HepG2 (cell line): ENCODE data around the gene PTPRN. TPM values are rescaled to one million over a fixed set of nuclear protein-coding genes. Genes with fewer than 3 reads are reported as not detected.
A peak's percentile ranks its signal among the peaks of the same experiment; 100 is the strongest.

Experiments used
- FOXC1 ChIP-seq: sonication (generic); formaldehyde crosslinking; IDR thresholded peaks from 2 replicates; pipeline ENCODE4 v1.8.0; 2022; ENCODE audit warnings: mild to moderate bottlenecking, missing genetic modification reagents, borderline replicate concordance
- HDAC6 ChIP-seq: fragments of 200-600 bp; sonication (generic); IDR thresholded peaks from 2 replicates; pipeline ENCODE4 v1.7.0; 2017; ENCODE audit warnings: mild to moderate bottlenecking, antibody characterized with exemption, low read length, low read depth
- JUND ChIP-seq: sonication (generic); formaldehyde crosslinking; IDR thresholded peaks from 2 replicates; pipeline ENCODE4 v1.8.0; 2022; ENCODE audit warnings: mild to moderate bottlenecking, missing genetic modification reagents
- KDM3A ChIP-seq: IDR thresholded peaks from 2 replicates; pipeline ENCODE4 v1.6.1; 2018; ENCODE audit warnings: low read depth, missing compliant biosample characterization
- NFRKB ChIP-seq: fragments of 450-650 bp; IDR thresholded peaks from 2 replicates; pipeline ENCODE4 v1.6.1; 2017
- NFYC ChIP-seq: IDR thresholded peaks from 2 replicates; pipeline ENCODE4 v1.6.1; 2016; ENCODE audit warnings: missing genetic modification reagents, missing compliant biosample characterization
- PRPF4 ChIP-seq: fragments of 200-400 bp; formaldehyde crosslinking; IDR thresholded peaks from 2 replicates; pipeline ENCODE4 v1.6.1; 2016; ENCODE audit warnings: low read length, low read depth; ENCODE audit not compliant: poor library complexity, severe bottlenecking
- SP1 ChIP-seq, 2 experiments: fragments of 450-650 bp in 1 of 2; sonication (generic) in 1 of 2; formaldehyde crosslinking in 1 of 2; IDR thresholded peaks; 2 replicates each; pipeline versions ENCODE4 v1.4.0 to v1.6.1; 2016 to 2020; ENCODE audit warnings: missing genetic modification reagents in 1 of 2
- TRIM24 ChIP-seq: sonication (generic); formaldehyde crosslinking; IDR thresholded peaks from 2 replicates; pipeline ENCODE4 v1.8.0; 2022; ENCODE audit warnings: mild to moderate bottlenecking, missing genetic modification reagents
- XBP1 ChIP-seq: sonication (generic); formaldehyde crosslinking; IDR thresholded peaks from 2 replicates; pipeline ENCODE4 v1.5.0; 2020; ENCODE audit warnings: missing genetic modification reagents
- ZC3H13 ChIP-seq: sonication (generic); formaldehyde crosslinking; IDR thresholded peaks from 2 replicates; pipeline ENCODE4 v1.8.1; 2023; ENCODE audit warnings: mild to moderate bottlenecking, missing genetic modification reagents, moderate library complexity
- ZFP36L1 ChIP-seq: sonication (generic); formaldehyde crosslinking; IDR thresholded peaks from 2 replicates; pipeline ENCODE4 v1.8.0; 2022; ENCODE audit warnings: mild to moderate bottlenecking, missing genetic modification reagents, moderate library complexity
- ZNF296 ChIP-seq: sonication (generic); formaldehyde crosslinking; conservative IDR thresholded peaks from 2 replicates; pipeline ENCODE4 v1.5.0; 2020; ENCODE audit warnings: mild to moderate bottlenecking, missing genetic modification reagents
- ZNF329 ChIP-seq: sonication (generic); formaldehyde crosslinking; IDR thresholded peaks from 2 replicates; pipeline ENCODE4 v1.9.0; 2021; ENCODE audit warnings: low read depth, mild to moderate bottlenecking, missing genetic modification reagents
- ZNF672 ChIP-seq: sonication (generic); formaldehyde crosslinking; IDR thresholded peaks from 2 replicates; pipeline ENCODE4 v1.8.1; 2022; ENCODE audit warnings: missing genetic modification reagents
- ZNF891 ChIP-seq: sonication (generic); formaldehyde crosslinking; IDR thresholded peaks from 2 replicates; pipeline ENCODE4 v1.5.0; 2020; ENCODE audit warnings: mild to moderate bottlenecking, missing genetic modification reagents
- polyA plus RNA-seq, 8 experiments: library from polyadenylated mRNA; depleted of rRNA in 3 of 8; stranded (reverse) in 7 of 8; unstranded in 1 of 8; fragments of >200 nt; fragmentation: Illumina TruSeq in 4 of 8; extraction: Trizol in 4 of 8; gene quantifications; 2 replicates each; pipeline versions ENCODE4 v1.2.1 to v1.2.3, GENCODE V29; 2011 to 2016; ENCODE audit warnings: low read depth in 4 of 8, missing spikeins in 1 of 8, mixed read lengths in 1 of 8; ENCODE audit not compliant: insufficient read depth in 1 of 8
- total RNA-seq, 5 experiments: library from RNA; depleted of rRNA; stranded (reverse); fragments of >200 nt; fragmentation: Illumina TruSeq; extraction: Trizol; gene quantifications; 2 replicates each; pipeline ENCODE4 v1.2.3, GENCODE V29; 2016; ENCODE audit warnings: low read depth in 1 of 5
- TF ChIP-seq, protein P1 (sequence below): sonication (generic); formaldehyde crosslinking; conservative IDR thresholded peaks from 2 replicates; pipeline ENCODE4 v1.5.0; 2020; ENCODE audit warnings: missing genetic modification reagents
- TF ChIP-seq, protein P2 (sequence below): sonication (generic); formaldehyde crosslinking; IDR thresholded peaks from 2 replicates; pipeline ENCODE4 v1.4.0; 2020; ENCODE audit warnings: missing genetic modification reagents, mild to moderate bottlenecking, borderline replicate concordance
- TF ChIP-seq, protein P3 (sequence below): sonication (generic); formaldehyde crosslinking; IDR thresholded peaks from 2 replicates; pipeline ENCODE4 v1.4.0; 2020; ENCODE audit warnings: mild to moderate bottlenecking, missing genetic modification reagents, borderline replicate concordance

Gene PTPRN
- total and polyA plus RNA-seq, 2 of the 13 experiments (the other 11 are each of a cell fraction or from before 2014, with no cell fraction given) = 0.26 TPM; not detected in 1

DNA sequence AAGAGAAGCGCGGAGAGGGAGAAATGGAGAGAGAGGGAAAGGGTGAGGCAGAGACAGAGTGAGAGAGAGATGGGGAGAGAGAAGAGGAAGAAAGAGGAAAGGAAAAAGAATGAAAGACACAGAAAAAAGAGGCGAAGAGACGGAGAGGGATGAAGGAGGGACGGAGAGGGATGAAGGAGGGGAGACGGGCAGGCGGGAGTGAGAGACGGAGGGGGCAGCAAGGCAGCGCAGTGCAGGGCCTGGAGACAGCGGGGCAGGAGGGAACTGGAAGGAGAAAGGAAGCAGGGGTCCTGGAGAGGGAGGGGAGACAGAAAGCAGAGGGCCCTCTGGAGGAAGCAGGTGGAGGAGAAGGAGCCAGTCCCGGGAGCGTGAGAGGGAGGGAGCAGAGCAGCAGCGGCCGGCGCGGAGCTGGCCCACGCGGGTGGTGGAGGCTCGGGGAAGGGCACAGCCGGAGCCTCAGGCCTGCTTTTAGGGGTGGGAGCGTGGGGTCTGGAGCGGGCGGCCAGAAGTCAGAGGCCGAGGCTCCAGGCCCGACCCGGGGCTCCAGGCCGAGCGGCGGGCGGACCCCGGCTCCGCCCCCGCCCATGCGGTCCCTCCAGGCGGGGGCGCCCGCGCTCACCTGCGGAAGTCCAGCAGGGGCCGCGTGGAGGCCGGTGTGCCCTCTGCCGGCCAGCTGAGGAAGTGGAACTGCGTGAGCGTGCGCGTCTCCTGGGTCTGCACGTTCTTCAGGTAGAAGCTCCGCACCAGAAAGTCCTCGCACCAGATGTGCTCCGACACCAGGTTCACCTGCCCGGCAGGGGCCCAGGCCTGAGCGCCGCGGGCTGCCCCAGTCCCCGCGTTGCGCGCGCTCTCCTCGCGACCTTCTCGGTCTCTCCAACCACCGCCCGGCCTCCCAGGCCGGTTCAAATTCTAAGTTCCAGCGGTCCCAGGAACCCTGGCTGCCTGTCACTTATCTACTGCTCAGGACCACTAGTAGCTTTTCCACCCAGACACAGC lies 14.5 kb downstream of the PTPRN start (continued):
- TF ChIP-seq ZNF672 (CRISPR knock-in tag) (no peak), PRPF4 (peak; percentile 44), XBP1 (CRISPR knock-in tag) (no peak), TRIM24 (CRISPR knock-in tag) (no peak), HDAC6 (no peak), ZC3H13 (peak; percentile 66; the same call in 1 of the 2 replicates), ZNF296 (no peak), SP1 (IDR thresholded peaks at IDR 0.05) (no peak), SP1 (CRISPR knock-in tag; IDR thresholded peaks at IDR 0.05) (peak; percentile 95), ZFP36L1 (peak; percentile 98), ZNF891 (CRISPR knock-in tag) (peak; percentile 49; the same call in 1 of the 2 replicates), ZNF329 (CRISPR knock-in tag) (no peak), NFYC (peak; percentile 50; the same call in 1 of the 2 replicates), NFRKB (no peak), JUND (no peak), FOXC1 (CRISPR knock-in tag) (peak; percentile 96), KDM3A (CRISPR knock-in tag) (no peak; the same call in 1 of the 2 replicates)
- TF ChIP-seq, protein P1, sequence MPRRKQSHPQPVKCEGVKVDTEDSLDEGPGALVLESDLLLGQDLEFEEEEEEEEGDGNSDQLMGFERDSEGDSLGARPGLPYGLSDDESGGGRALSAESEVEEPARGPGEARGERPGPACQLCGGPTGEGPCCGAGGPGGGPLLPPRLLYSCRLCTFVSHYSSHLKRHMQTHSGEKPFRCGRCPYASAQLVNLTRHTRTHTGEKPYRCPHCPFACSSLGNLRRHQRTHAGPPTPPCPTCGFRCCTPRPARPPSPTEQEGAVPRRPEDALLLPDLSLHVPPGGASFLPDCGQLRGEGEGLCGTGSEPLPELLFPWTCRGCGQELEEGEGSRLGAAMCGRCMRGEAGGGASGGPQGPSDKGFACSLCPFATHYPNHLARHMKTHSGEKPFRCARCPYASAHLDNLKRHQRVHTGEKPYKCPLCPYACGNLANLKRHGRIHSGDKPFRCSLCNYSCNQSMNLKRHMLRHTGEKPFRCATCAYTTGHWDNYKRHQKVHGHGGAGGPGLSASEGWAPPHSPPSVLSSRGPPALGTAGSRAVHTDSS (CRISPR knock-in tag) = peak; percentile 14; the same call in 1 of the 2 replicates
- TF ChIP-seq, protein P2, sequence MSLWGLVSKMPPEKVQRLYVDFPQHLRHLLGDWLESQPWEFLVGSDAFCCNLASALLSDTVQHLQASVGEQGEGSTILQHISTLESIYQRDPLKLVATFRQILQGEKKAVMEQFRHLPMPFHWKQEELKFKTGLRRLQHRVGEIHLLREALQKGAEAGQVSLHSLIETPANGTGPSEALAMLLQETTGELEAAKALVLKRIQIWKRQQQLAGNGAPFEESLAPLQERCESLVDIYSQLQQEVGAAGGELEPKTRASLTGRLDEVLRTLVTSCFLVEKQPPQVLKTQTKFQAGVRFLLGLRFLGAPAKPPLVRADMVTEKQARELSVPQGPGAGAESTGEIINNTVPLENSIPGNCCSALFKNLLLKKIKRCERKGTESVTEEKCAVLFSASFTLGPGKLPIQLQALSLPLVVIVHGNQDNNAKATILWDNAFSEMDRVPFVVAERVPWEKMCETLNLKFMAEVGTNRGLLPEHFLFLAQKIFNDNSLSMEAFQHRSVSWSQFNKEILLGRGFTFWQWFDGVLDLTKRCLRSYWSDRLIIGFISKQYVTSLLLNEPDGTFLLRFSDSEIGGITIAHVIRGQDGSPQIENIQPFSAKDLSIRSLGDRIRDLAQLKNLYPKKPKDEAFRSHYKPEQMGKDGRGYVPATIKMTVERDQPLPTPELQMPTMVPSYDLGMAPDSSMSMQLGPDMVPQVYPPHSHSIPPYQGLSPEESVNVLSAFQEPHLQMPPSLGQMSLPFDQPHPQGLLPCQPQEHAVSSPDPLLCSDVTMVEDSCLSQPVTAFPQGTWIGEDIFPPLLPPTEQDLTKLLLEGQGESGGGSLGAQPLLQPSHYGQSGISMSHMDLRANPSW = no peak; the same call in 1 of the 2 replicates
- TF ChIP-seq, protein P3, sequence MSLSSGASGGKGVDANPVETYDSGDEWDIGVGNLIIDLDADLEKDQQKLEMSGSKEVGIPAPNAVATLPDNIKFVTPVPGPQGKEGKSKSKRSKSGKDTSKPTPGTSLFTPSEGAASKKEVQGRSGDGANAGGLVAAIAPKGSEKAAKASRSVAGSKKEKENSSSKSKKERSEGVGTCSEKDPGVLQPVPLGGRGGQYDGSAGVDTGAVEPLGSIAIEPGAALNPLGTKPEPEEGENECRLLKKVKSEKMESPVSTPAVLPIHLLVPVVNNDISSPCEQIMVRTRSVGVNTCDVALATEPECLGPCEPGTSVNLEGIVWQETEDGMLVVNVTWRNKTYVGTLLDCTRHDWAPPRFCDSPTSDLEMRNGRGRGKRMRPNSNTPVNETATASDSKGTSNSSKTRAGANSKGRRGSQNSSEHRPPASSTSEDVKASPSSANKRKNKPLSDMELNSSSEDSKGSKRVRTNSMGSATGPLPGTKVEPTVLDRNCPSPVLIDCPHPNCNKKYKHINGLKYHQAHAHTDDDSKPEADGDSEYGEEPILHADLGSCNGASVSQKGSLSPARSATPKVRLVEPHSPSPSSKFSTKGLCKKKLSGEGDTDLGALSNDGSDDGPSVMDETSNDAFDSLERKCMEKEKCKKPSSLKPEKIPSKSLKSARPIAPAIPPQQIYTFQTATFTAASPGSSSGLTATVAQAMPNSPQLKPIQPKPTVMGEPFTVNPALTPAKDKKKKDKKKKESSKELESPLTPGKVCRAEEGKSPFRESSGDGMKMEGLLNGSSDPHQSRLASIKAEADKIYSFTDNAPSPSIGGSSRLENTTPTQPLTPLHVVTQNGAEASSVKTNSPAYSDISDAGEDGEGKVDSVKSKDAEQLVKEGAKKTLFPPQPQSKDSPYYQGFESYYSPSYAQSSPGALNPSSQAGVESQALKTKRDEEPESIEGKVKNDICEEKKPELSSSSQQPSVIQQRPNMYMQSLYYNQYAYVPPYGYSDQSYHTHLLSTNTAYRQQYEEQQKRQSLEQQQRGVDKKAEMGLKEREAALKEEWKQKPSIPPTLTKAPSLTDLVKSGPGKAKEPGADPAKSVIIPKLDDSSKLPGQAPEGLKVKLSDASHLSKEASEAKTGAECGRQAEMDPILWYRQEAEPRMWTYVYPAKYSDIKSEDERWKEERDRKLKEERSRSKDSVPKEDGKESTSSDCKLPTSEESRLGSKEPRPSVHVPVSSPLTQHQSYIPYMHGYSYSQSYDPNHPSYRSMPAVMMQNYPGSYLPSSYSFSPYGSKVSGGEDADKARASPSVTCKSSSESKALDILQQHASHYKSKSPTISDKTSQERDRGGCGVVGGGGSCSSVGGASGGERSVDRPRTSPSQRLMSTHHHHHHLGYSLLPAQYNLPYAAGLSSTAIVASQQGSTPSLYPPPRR (CRISPR knock-in tag) = 0 out of 2 replicates have a peak, but pooled peaks have one; percentile 25
